GM12878 (cell line): ENCODE results near the gene GLT8D2. TPM values are rescaled to one million over a fixed set of nuclear protein-coding genes. Genes with fewer than 3 reads are reported as not detected.

Source experiments
- ATAC-seq: fragments of 200-7000 bp; cut with Tn5 transposase; 3 replicates; pipeline ENCODE4 v1.9.1; 2020; ENCODE audit warnings: mild to moderate bottlenecking, moderate library complexity
- BruUV-seq: library from RNA; stranded (reverse); fragments of 400-500 nt; replicated peaks from 2 replicates; lab custom pipeline; 2021; lab: Mats Ljungman, UMichigan
- CTCF ChIA-PET: fragments of 300-600 bp; sonication (Branson Sonifier 250); formaldehyde crosslinking; extraction: SDS; loops from one replicate; lab custom pipeline; 2021; ENCODE audit warnings: inconsistent platforms; lab: Yijun Ruan, JAX
- POLR2A ChIA-PET: fragments of 350-600 bp; formaldehyde crosslinking; extraction: SDS; loops from one replicate; lab custom pipeline; 2021; ENCODE audit warnings: inconsistent platforms; lab: Charles Lee
- RAD21 ChIA-PET: fragments of 300-600 bp; sonication (Branson Sonifier 250); formaldehyde crosslinking; loops from one replicate; lab custom pipeline; 2023; ENCODE audit warnings: antibody characterized with exemption; ENCODE audit not compliant: unreplicated experiment; lab: Charles Lee
- SMC1A ChIA-PET: fragments of 300-600 bp; sonication (Branson Sonifier 250); formaldehyde crosslinking; loops from one replicate; lab custom pipeline; 2023; ENCODE audit not compliant: unreplicated experiment, uncharacterized antibody; lab: Charles Lee
- DNase-seq: peaks from one replicate; pipeline ENCODE4 v3.0.0-alpha.2; 2011; ENCODE audit warnings: low read depth, low spot score
- FAIRE-seq: peaks from 3 replicates; lab custom pipeline; 2011; peaks lifted over from hg19 to GRCh38; lab: Jason Lieb, UNC
- H2AFZ ChIP-seq: 2 replicates; pipeline ENCODE4 v1.6.0; 2011; ENCODE audit warnings: low read depth, low read length, control low read depth; ENCODE audit not compliant: control insufficient read depth
- H3K27ac ChIP-seq: 2 replicates; pipeline ENCODE4 v1.5.1; 2011; ENCODE audit warnings: control low read depth; ENCODE audit not compliant: control insufficient read depth, insufficient read depth
- H3K27me3 ChIP-seq, 2 experiments: replicated peaks in 1 of 2; 2 replicates each; pipeline versions ENCODE4 v1.6.0 to v1.6.1; 2011; ENCODE audit warnings: low read length in 1 of 2; ENCODE audit not compliant: control insufficient read depth in 2 of 2, insufficient read depth in 2 of 2
- H3K36me3 ChIP-seq, 2 experiments: 2 replicates each; pipeline ENCODE4 v1.5.1; 2011; ENCODE audit warnings: low read length in 1 of 2; ENCODE audit not compliant: control insufficient read depth in 2 of 2, insufficient read depth in 2 of 2
- H3K4me1 ChIP-seq: 2 replicates; pipeline ENCODE4 v1.6.1; 2011; ENCODE audit warnings: mild to moderate bottlenecking, low read length, moderate library complexity, mixed read lengths; ENCODE audit not compliant: control insufficient read depth, insufficient read depth
- H3K4me2 ChIP-seq: 2 replicates; pipeline ENCODE4 v1.6.0; 2011; ENCODE audit warnings: control low read depth; ENCODE audit not compliant: control insufficient read depth, insufficient read depth
- H3K4me3 ChIP-seq: fragments of 200-600 bp; sonication (generic); 2 replicates; pipeline ENCODE4 v1.5.1; 2016
- H3K79me2 ChIP-seq: 2 replicates; pipeline ENCODE4 v1.6.0; 2011; ENCODE audit warnings: low read length; ENCODE audit not compliant: control insufficient read depth, insufficient read depth
- H3K9ac ChIP-seq: 2 replicates; pipeline ENCODE4 v1.8.0; 2011; ENCODE audit warnings: low read length, control low read depth, mixed read lengths; ENCODE audit not compliant: control insufficient read depth, insufficient read depth
- H3K9me3 ChIP-seq: replicated peaks from 3 replicates; pipeline ENCODE4 v1.5.1; 2011; ENCODE audit warnings: mild to moderate bottlenecking, low read length; ENCODE audit not compliant: control insufficient read depth, insufficient read depth
- H4K20me1 ChIP-seq: 2 replicates; pipeline ENCODE4 v1.6.0; 2011; ENCODE audit not compliant: control insufficient read depth, insufficient read depth
- ETV6 ChIP-seq, 2 experiments: fragments of 450-650 bp in 1 of 2; IDR thresholded peaks in 1 of 2; conservative IDR thresholded peaks in 1 of 2; 2 replicates each; pipeline ENCODE4 v1.6.1; 2014; ENCODE audit warnings: antibody characterized with exemption in 1 of 2, borderline replicate concordance in 1 of 2, low read depth in 1 of 2, mild to moderate bottlenecking in 1 of 2, moderate library complexity in 1 of 2
- MTA2 ChIP-seq: fragments of 450-650 bp; IDR thresholded peaks from 2 replicates; pipeline ENCODE4 v1.6.1; 2016; ENCODE audit warnings: low read depth, mild to moderate bottlenecking, moderate library complexity
- WGBS: methylation state at CpG from one replicate; pipeline ENCODE4 v1.1.6; 2016; ENCODE audit warnings: low lambda C conversion rate; ENCODE audit not compliant: insufficient replicate concordance, insufficient coverage; ENCODE audit errors: missing lambda C conversion rate; 5-methylcytosine and 5-hydroxymethylcytosine counted together
- in situ Hi-C: fragments of 300-500 bp; cut with MboI; formaldehyde crosslinking; loops from 9 replicates; pipeline ENCODE4 v1.14.3; 2018; ENCODE audit warnings: mixed read lengths
- intact Hi-C: fragments of 100-400 bp; cut with micrococcal nuclease; formaldehyde crosslinking; loops from one replicate; pipeline ENCODE4 v1.14.2; 2022; ENCODE audit not compliant: unreplicated experiment
- polyA plus RNA-seq, 11 experiments: library from polyadenylated mRNA; depleted of rRNA in 4 of 11; unstranded in 6 of 11; stranded (reverse) in 5 of 11; fragments of >200 nt; fragmentation: Nextera tagmentation in 4 of 11; fragmentation: Illumina TruSeq in 1 of 11; extraction: Ambion mirVana in 4 of 11; extraction: Trizol in 1 of 11; gene quantifications; 1 replicate in 1 of 11; 2 replicates in 10 of 11; pipeline versions ENCODE4 v1.2.1 to v1.2.3, GENCODE V29; 2011 to 2016; ENCODE audit warnings: inconsistent platforms in 2 of 11, missing spikeins in 2 of 11, low read depth in 1 of 11
- total RNA-seq, 4 experiments: library from RNA; depleted of rRNA in 3 of 4; stranded (reverse); fragments of >200 nt in 3 of 4; fragmentation: Illumina TruSeq in 1 of 4; extraction: Trizol in 1 of 4; gene quantifications; 2 replicates each; pipeline versions ENCODE4 v1.2.1 to v1.2.3, GENCODE V29; 2013 to 2021
- TF ChIP-seq, protein P1 (sequence below): fragments of 450-650 bp; IDR thresholded peaks from 2 replicates; pipeline ENCODE4 v1.6.1; 2017; ENCODE audit warnings: mild to moderate bottlenecking
- TF ChIP-seq, protein P2 (sequence below): IDR thresholded peaks from 2 replicates; pipeline ENCODE4 v1.6.1; 2012; ENCODE audit warnings: low read length, inconsistent platforms

The GLT8D2 gene
- total and polyA plus RNA-seq, 10 of the 15 experiments (the other 5 are each of a cell fraction or from before 2014, with no cell fraction given), result 0.06 to 0.80 (median 0.37) TPM; not detected in 1

DNA sequence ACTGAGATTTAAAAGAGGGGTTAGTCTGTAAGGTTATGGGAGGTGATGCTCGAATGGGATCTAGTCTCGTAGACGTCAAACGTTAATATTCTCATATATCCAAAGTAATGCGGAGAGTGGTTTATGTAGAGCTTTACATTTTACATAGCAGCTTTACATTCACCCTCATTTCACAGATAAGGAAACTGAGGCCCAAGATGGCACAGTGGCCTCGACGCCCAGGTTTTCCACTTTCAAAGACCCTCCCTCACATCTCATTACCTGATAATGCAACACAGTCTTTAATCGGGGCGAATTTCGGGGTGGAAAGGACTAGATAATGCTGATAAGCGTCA, 84.8 kb downstream of the GLT8D2 start:
- ChIA-PET SMC1A (interaction anchor here (1.0 to 6.6 kb wide), 13 partner anchors 8 to 144 kb away, joined by 3 to 67 read pairs (median 9); partner anchors contain the start of gene HSP90B1), POLR2A (interaction anchor here (0.6 to 4.9 kb wide), 17 partner anchors 9 to 323 kb away, joined by 3 to 52 read pairs (median 4); partner anchors contain the start of genes HCFC2, HSP90B1 and NT5DC3), CTCF (interaction anchor here (0.5 to 5.6 kb wide), 11 partner anchors 9 to 144 kb away, joined by 3 to 33 read pairs (median 4); a partner anchor contains a TSS), RAD21 (interaction anchor here (0.7 to 4.9 kb wide), 11 partner anchors 9 to 98 kb away, joined by 3 to 34 read pairs (median 7); partner anchors contain the start of gene HSP90B1)
- peak overlapping the region; percentile 94 for H3K27ac ChIP-seq
- no peaks in the 10 kb centered on the region for H3K9me3 ChIP-seq
- TSS peak; percentile 98 for BruUV-seq
- ATAC-seq (no peak), FAIRE-seq (no peak), DNase-seq (no peak)
- H3K4me2 ChIP-seq, result peak overlapping the region; percentile 93
- WGBS, result under 1% methylated on average over 11 of the region's 11 CpGs
- H3K4me3 ChIP-seq, result peak overlapping the region; percentile 92
- H3K27me3 ChIP-seq, result no peaks in the 10 kb centered on the region
- peak overlapping the region; percentile 77 for H2AFZ ChIP-seq
- H3K9ac ChIP-seq, result peak overlapping the region; percentile 95
- H4K20me1 ChIP-seq, result no peaks in the 10 kb centered on the region
- intact Hi-C loops (loop anchor here (1.0 to 10.0 kb wide), 5 partner anchors 8 to 320 kb away; partner anchors contain the start of gene HSP90B1), in situ Hi-C loops (no loop called here)
- 0 out of 2 replicates have a peak, but pooled peaks have one; percentile 30 for TF ChIP-seq MTA2
- TF ChIP-seq, protein P1, sequence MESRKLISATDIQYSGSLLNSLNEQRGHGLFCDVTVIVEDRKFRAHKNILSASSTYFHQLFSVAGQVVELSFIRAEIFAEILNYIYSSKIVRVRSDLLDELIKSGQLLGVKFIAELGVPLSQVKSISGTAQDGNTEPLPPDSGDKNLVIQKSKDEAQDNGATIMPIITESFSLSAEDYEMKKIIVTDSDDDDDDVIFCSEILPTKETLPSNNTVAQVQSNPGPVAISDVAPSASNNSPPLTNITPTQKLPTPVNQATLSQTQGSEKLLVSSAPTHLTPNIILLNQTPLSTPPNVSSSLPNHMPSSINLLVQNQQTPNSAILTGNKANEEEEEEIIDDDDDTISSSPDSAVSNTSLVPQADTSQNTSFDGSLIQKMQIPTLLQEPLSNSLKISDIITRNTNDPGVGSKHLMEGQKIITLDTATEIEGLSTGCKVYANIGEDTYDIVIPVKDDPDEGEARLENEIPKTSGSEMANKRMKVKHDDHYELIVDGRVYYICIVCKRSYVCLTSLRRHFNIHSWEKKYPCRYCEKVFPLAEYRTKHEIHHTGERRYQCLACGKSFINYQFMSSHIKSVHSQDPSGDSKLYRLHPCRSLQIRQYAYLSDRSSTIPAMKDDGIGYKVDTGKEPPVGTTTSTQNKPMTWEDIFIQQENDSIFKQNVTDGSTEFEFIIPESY, result no peak
- TF ChIP-seq, protein P2, sequence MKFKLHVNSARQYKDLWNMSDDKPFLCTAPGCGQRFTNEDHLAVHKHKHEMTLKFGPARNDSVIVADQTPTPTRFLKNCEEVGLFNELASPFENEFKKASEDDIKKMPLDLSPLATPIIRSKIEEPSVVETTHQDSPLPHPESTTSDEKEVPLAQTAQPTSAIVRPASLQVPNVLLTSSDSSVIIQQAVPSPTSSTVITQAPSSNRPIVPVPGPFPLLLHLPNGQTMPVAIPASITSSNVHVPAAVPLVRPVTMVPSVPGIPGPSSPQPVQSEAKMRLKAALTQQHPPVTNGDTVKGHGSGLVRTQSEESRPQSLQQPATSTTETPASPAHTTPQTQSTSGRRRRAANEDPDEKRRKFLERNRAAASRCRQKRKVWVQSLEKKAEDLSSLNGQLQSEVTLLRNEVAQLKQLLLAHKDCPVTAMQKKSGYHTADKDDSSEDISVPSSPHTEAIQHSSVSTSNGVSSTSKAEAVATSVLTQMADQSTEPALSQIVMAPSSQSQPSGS, result no peak
- no peak for TF ChIP-seq ETV6 (conservative IDR thresholded peaks at IDR 0.05 in 1 of 2, IDR thresholded peaks at IDR 0.05 in 1 of 2; ENCODE audit: borderline replicate concordance in 1 of 2, low read depth in 1 of 2)
- H3K4me1 ChIP-seq, result peaks cover 10% of the 10 kb centered on the region
- peaks cover 0 to 8% of the 10 kb centered on the region in 2 experiments; a peak in 2 of 4 replicates for H3K36me3 ChIP-seq
- peaks cover 63% of the 10 kb centered on the region for H3K79me2 ChIP-seq
